ENCODE data around the gene RIMBP2.

RIMBP2 gene

DNA sequence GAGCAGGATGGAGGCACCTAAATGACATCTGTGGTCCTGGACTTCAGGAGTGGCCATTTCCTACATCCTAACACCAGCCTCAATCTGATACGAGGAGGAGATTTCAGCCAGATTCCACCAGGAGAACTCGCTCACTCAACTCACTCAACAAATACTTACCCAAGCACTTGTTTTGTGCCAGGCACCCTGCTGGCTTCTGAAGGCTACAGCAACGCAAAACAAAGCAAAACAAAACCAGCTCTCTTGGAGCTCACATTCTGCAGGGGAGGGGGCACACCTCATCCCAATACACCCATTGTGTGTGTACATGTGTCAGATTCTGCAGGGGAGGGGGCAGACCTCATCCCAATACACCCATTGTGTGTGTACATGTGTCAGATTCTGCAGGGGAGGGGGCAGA is 233.7 kb downstream of the RIMBP2 start:
- no peak for DNase-seq (ENCODE audit: low read depth, low spot score)
- ChIA-PET CTCF (no interaction called here), POLR2A (no interaction called here)
- no peak overlapping the region for H3K4me3 ChIP-seq (ENCODE audit: low read depth, low read length)
- TF ChIP-seq, protein P1, sequence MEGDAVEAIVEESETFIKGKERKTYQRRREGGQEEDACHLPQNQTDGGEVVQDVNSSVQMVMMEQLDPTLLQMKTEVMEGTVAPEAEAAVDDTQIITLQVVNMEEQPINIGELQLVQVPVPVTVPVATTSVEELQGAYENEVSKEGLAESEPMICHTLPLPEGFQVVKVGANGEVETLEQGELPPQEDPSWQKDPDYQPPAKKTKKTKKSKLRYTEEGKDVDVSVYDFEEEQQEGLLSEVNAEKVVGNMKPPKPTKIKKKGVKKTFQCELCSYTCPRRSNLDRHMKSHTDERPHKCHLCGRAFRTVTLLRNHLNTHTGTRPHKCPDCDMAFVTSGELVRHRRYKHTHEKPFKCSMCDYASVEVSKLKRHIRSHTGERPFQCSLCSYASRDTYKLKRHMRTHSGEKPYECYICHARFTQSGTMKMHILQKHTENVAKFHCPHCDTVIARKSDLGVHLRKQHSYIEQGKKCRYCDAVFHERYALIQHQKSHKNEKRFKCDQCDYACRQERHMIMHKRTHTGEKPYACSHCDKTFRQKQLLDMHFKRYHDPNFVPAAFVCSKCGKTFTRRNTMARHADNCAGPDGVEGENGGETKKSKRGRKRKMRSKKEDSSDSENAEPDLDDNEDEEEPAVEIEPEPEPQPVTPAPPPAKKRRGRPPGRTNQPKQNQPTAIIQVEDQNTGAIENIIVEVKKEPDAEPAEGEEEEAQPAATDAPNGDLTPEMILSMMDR (IDR thresholded peaks at IDR 0.05; ENCODE audit: insufficient read depth, low read length, missing control alignments): no peak

DNA sequence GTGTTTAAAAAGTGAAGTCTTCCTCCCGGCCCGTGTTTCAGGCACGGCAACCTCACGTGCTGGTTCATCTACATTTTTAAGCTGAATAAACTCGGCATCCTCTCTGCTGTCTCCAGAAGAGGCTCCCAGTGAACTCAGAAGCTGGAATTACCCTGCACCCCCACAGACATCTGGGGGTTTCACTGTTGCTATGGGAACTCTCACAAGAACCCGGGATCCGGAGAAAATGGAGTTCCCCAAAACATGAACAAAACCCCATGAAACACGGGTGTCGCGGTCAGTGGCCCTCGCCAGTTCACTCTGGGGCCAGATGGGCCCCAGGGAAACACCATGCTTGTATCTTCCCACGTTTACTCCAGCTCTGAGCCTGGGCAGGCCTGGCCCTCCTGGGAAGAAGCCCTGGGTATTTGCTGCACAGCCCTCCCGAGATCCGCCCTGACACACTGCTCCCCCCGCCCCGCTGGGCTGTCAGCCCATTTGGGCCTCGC is 234.7 kb downstream of the RIMBP2 start:
- no peak overlapping the region for H3K4me3 ChIP-seq (ENCODE audit: low read depth, low read length)
- DNase-seq (ENCODE audit: low read depth, low spot score): no peak
- POLR2A ChIA-PET: no interaction called here
- TF ChIP-seq, protein P1 (IDR thresholded peaks at IDR 0.05; ENCODE audit: insufficient read depth, low read length, missing control alignments): no peak
- CTCF ChIA-PET: no interaction called here

DNA sequence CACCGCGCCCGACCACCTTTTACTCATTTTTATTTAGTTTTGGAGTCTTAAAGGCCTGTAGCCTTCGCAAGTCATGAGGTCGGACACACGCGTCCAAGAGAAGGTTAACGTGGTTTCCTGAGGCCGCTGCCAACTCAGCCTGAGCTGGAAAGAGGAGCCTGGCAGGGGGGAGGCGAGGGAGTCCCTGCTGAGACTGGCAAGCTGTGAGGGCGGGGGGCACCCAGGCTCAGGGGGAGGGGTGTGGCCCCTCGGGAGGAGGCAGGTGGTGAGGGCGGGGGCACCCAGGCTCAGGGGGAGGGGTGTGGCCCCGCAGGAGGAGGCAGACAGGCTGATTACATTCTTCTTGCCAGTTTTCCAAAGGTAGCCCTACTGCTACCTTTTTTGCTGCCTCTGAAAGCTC is 235.2 kb downstream of the RIMBP2 start:
- ChIA-PET CTCF (no interaction called here), POLR2A (no interaction called here)
- H3K4me3 ChIP-seq (ENCODE audit: low read depth, low read length): no peak overlapping the region
- TF ChIP-seq, protein P1 (IDR thresholded peaks at IDR 0.05; ENCODE audit: insufficient read depth, low read length, missing control alignments): no peak
- no peak for DNase-seq (ENCODE audit: low read depth, low spot score)

DNA sequence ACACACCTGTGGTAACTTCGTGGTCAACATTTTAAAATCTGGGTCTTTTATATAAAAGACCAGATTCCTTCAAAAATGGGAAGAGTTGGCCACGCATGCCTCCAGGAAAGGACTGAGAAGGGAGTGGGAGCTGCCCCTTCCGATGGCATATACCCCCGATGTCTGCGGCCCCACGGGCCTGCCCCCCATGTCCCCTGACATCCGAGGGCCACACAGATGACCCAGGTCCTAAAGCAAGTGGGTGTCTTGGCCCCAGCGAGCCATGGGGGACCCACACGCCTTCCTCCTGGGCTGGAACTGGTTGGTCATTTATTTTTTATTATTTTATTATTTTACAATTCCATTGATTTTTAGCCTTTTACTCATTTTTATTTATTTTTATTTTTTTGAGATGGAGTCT is 235.9 kb downstream of the RIMBP2 start:
- ChIA-PET POLR2A (no interaction called here), CTCF (no interaction called here)
- DNase-seq (ENCODE audit: low read depth, low spot score): no peak
- H3K4me3 ChIP-seq (ENCODE audit: low read depth, low read length): no peak overlapping the region
- TF ChIP-seq, protein P1 (IDR thresholded peaks at IDR 0.05; ENCODE audit: insufficient read depth, low read length, missing control alignments): no peak

DNA sequence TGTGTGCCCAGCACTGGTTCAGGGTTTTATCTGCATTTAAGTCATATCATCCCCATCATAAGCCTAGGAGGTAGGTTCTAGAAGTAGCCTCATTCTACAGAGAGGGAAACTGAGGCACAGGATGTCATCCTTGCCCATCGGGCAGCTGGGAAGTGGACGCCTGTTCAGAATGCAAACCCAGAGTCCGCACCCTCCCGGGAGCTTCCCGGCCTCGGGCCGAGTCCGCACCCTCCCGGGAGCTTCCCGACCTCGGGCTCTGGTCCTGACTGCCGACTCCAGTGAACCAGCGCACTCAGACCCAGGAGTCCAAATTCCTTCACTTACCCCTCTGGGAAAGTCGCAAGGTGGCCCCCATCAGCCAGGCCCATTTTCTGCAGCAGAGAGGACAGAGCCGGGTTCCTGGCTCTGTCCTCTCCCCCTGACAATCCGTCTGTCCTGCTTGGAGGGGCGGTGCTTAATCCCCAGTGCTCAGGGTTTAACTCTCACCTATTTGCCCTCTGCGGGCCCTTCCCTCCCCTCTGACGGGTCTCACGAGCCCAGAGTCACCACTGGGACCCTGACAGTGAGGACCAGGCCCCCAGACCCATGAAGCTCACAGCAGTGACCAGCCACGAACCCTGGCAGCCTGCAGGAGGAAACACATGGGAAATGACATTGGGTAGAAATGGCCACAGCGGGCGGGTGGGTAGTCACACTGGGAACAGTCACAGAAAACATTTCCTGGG is 236.5 kb downstream of the RIMBP2 start:
- TF ChIP-seq, protein P1 (IDR thresholded peaks at IDR 0.05; ENCODE audit: insufficient read depth, low read length, missing control alignments): no peak
- CTCF ChIA-PET: no interaction called here
- DNase-seq (ENCODE audit: low read depth, low spot score): no peak
- no peak overlapping the region for H3K4me3 ChIP-seq (ENCODE audit: low read depth, low read length)
- POLR2A ChIA-PET: no interaction called here

DNA sequence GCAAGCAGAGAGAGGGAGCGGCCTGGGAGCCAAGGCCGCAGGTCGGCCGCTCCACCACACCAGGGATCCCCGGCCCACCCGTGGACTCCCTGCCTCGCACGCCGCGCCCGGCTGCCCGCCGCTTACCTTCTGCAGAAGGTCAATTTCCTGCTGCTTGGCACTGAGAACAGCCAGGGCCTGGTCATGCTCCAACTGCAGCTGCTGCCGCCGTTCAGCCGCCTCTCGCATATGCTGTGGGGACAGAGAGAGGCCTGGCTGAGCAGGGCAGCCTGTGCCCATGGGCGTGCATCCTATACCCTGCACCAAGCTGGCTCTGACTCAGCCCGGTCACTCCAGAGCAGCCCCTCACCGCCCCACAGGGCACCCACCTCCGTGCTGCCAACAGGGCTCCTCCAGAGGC is 237.3 kb downstream of the RIMBP2 start:
- ChIA-PET CTCF (no interaction called here), POLR2A (no interaction called here)
- DNase-seq (ENCODE audit: low read depth, low spot score): no peak
- H3K4me3 ChIP-seq (ENCODE audit: low read depth, low read length): no peak overlapping the region
- TF ChIP-seq, protein P1 (IDR thresholded peaks at IDR 0.05; ENCODE audit: insufficient read depth, low read length, missing control alignments): no peak

All from AG04449 (cell line).